OCI-LY3 (cell line): ENCODE data around the gene WDR90.

Experiments
- EZH2phosphoT487 ChIP-seq: fragments of 200-600 bp; shearing (Covaris generic); IDR thresholded peaks from 2 replicates; pipeline ENCODE4 v1.6.1; 2018; ENCODE audit warnings: antibody characterized with exemption, mixed run types, low read depth
- TF ChIP-seq, protein P1 (sequence below): fragments of 200-600, 300-600 bp; sonication (generic); IDR thresholded peaks from 2 replicates; pipeline ENCODE4 v1.5.1; 2014; ENCODE audit warnings: antibody characterized with exemption, low read length, low read depth

- TF ChIP-seq, protein P1, sequence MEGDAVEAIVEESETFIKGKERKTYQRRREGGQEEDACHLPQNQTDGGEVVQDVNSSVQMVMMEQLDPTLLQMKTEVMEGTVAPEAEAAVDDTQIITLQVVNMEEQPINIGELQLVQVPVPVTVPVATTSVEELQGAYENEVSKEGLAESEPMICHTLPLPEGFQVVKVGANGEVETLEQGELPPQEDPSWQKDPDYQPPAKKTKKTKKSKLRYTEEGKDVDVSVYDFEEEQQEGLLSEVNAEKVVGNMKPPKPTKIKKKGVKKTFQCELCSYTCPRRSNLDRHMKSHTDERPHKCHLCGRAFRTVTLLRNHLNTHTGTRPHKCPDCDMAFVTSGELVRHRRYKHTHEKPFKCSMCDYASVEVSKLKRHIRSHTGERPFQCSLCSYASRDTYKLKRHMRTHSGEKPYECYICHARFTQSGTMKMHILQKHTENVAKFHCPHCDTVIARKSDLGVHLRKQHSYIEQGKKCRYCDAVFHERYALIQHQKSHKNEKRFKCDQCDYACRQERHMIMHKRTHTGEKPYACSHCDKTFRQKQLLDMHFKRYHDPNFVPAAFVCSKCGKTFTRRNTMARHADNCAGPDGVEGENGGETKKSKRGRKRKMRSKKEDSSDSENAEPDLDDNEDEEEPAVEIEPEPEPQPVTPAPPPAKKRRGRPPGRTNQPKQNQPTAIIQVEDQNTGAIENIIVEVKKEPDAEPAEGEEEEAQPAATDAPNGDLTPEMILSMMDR, result no peak
- no peak for TF ChIP-seq EZH2phosphoT487
These were observed 41.1 kb upstream of the WDR90 start for GRCh38 chr16:608019-608418.
